Activated CD4-positive, CD25-positive, alpha-beta regulatory T cell treated with anti-CD3 and anti-CD28 coated beads, Interleukin-2, amount 50 U/mL, for 16 hours (primary cell): ENCODE data around the gene PCDHGA11.
"Not testable (repeated sequence)": the region's sequence is repeated elsewhere in the genome, so short reads cannot be mapped to it uniquely, and the experiment has no call there.

Experiments
- DNase-seq: peaks from one replicate; pipeline ENCODE4 v3.0.0-alpha.2; 2020; ENCODE audit warnings: low read depth, low spot score

The PCDHGA11 gene

DNA sequence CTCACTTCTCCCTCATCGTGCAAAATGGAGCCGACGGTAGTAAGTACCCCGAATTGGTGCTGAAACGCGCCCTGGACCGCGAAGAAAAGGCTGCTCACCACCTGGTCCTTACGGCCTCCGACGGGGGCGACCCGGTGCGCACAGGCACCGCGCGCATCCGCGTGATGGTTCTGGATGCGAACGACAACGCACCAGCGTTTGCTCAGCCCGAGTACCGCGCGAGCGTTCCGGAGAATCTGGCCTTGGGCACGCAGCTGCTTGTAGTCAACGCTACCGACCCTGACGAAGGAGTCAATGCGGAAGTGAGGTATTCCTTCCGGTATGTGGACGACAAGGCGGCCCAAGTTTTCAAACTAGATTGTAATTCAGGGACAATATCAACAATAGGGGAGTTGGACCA, 10.4 kb downstream of the PCDHGA11 start:
- no peak for DNase-seq

DNA sequence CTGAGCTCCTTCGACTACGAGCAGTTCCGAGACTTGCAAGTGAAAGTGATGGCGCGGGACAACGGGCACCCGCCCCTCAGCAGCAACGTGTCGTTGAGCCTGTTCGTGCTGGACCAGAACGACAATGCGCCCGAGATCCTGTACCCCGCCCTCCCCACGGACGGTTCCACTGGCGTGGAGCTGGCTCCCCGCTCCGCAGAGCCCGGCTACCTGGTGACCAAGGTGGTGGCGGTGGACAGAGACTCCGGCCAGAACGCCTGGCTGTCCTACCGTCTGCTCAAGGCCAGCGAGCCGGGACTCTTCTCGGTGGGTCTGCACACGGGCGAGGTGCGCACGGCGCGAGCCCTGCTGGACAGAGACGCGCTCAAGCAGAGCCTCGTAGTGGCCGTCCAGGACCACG, 11.5 kb downstream of the PCDHGA11 start:
- DNase-seq = not testable (repeated sequence)

DNA sequence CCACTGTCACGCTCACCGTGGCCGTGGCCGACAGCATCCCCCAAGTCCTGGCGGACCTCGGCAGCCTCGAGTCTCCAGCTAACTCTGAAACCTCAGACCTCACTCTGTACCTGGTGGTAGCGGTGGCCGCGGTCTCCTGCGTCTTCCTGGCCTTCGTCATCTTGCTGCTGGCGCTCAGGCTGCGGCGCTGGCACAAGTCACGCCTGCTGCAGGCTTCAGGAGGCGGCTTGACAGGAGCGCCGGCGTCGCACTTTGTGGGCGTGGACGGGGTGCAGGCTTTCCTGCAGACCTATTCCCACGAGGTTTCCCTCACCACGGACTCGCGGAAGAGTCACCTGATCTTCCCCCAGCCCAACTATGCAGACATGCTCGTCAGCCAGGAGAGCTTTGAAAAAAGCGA, 11.9 kb downstream of the PCDHGA11 start:
- DNase-seq = not testable (repeated sequence)

DNA sequence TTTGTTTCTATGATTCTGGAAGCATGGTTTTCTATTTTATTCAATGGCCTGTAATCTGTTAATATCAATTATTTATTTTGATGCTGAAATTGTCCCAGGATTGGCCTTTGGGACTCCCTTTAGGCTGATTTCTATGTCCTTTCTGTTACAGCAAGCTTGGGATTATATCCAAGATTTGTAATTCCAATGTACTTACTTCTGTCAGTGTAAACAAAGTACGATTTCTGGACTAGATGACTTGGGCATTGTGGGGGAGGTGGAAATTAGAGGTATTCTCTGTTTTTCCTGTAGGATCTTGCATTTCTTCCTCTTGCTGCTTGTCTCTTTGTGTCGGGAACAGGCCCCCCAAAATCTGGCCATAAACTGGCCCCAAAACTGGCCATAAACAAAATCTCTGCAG, 13.2 kb downstream of the PCDHGA11 start:
- DNase-seq = no peak

DNA sequence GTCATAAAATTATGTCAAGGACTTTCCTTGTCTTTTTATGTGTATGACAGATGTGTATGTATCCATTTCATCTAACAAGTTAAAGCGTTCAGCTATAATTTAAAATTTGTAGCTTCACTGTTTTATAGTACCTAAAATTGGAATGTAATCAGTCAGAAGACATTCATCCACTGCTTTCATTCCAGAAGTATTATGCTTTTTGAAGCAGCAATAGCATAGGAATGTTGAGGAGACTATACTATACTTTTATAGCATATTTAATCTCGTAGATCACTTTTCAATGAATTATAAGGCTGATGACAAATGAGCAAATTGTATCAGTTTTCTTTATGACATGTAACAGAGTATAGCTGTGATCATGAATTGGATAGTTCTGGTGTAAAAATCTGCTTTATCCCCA, 16.4 kb downstream of the PCDHGA11 start:
- no peak for DNase-seq

DNA sequence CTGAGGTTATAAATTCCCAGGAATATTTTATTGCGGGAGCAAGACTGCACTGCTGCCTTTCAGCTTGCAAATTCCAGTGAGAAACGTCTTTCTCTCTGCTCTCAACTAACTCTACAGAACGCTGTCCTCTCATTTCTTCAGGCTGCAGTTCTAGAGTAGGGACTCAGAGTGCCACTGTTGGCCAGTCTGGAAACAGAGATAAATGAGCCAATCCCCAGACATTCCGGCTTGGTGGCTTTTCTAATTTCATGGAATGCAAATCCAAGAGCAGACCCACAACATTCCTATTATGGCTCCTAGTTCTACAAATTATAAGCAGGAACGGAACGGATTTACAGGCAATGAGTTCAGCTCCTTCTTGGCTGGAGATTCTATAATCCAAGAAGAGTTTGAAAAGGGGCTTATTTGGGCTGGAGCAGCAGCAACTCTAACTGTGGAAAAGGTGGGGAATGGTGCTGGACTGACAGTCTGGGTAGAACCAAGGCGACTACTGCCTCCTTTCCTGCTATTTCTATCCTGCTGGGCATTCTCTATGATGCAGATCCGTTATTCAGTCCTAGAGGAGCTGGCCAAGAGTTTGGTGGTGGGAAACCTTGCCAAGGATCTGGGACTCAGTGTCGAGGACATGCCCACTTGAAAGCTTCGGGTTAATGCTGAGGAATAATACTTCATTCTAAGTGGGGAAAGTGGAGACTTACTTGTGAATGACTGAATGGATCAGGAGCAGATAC, 18.7 kb downstream of the PCDHGA11 start:
- no peak for DNase-seq

DNA sequence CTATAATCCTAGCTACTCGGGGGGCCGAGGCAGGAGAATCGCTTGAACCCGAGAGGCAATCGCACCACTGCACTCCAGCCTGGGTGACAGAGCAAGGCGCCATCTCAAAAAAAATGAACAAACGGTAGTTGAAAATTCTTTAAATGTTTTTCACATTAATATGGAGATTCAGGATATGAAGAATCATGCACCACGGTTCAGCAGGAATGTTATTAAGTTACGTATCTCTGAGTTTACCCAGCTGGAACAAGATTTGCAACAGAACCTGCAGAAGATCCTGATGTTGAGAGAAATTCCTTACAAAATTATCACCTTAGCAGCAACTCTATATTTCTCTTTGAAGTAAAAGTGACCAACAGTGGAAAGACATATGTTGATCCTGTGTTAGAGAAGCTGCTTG, 19.5 kb downstream of the PCDHGA11 start:
- no peak for DNase-seq

DNA sequence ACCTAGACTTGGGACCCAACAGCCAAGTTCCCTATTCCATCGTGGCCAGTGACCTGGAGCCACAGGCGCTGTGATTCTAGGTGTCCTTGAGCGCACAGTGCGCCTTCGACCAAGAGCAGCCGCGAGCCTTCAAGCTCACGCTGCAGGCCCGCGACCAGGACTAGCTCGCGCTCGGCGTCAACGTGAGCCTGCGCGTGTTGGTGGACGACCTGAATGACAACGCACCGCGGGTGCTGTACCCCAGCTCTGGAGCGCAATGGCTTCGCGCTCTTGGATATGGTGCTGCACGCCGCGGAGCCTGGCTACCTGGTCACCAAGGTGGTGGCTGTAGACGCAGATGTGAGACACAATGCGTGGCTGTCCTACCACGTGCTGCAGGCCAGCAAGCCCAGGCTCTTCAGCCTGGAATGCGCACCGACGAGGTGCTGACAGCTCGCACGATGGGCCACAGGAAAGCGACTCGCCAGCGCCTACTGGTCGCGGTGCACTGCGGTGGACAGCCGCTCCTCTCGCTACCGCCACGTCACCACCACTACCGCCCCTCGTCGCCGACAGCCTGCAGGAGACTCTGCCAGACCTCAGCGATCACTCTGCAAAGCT, 20.8 kb downstream of the PCDHGA11 start:
- DNase-seq = no peak

DNA sequence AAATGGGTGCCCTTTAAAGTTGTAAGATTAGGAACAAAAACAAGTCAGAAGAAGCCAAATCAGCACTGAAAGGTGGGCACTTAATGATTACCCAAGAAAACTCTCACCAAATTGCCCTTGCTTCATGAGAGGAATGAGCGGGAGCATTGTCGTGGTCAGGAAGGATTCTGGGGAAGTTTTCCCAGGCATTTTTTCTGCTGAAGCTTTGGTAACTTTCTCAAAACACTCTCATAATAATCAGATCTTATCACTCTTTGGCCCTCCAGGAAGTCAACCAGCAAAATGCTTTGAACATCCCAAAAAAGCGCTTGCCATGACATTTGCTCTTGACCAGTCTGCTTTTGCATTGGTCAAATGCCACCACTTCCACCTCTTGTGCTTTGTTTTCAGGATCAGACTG, 44.5 kb downstream of the PCDHGA11 start:
- no peak for DNase-seq
